Keratinocyte (primary cell): ENCODE results near the gene SPPL3.

Source experiments
- EZH2 ChIP-seq: IDR thresholded peaks from one replicate; pipeline ENCODE4 v1.6.1; 2012; ENCODE audit warnings: inconsistent platforms, mild to moderate bottlenecking, low read length, moderate library complexity
- TF ChIP-seq, protein P1 (sequence below), 3 experiments: IDR thresholded peaks in 1 of 3; conservative IDR thresholded peaks in 1 of 3; optimal IDR thresholded peaks in 1 of 3; 2 replicates in 2 of 3; 3 replicates in 1 of 3; pipeline versions ENCODE3 to v1.5.1; 2011; ENCODE audit warnings: low read length in 3 of 3, mild to moderate bottlenecking in 3 of 3, moderate library complexity in 2 of 3, control low read depth in 1 of 3, inconsistent platforms in 1 of 3; ENCODE audit not compliant: insufficient read depth in 2 of 3; ENCODE audit errors: extremely low read depth in 1 of 3

DNA sequence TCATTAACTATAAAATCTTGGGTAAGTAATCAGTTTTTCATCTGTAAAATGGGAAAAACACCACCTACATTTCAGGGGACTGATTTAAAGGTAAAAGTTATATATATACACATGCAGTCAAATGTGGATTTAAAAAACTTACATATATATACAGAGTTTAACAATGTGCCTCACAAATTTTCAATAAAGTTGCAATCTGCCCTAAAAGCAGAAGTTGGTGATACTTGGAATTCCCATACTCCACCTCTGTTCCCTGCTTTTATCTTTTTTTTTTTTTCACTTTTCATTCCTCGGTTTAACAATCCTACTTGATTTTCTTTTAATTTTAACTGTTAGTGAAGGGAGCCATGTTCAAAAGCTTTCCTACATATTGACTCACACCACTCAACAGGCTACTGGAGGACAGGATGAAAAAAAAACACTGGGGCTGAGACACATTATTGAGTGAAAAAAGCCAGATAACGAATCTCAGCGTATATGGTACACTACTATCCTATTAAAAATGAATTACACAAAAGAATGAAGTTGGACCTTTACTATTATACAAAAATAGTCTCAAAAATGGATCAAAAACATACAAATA is 24.3 kb downstream of the SPPL3 start:
- TF ChIP-seq, protein P1, sequence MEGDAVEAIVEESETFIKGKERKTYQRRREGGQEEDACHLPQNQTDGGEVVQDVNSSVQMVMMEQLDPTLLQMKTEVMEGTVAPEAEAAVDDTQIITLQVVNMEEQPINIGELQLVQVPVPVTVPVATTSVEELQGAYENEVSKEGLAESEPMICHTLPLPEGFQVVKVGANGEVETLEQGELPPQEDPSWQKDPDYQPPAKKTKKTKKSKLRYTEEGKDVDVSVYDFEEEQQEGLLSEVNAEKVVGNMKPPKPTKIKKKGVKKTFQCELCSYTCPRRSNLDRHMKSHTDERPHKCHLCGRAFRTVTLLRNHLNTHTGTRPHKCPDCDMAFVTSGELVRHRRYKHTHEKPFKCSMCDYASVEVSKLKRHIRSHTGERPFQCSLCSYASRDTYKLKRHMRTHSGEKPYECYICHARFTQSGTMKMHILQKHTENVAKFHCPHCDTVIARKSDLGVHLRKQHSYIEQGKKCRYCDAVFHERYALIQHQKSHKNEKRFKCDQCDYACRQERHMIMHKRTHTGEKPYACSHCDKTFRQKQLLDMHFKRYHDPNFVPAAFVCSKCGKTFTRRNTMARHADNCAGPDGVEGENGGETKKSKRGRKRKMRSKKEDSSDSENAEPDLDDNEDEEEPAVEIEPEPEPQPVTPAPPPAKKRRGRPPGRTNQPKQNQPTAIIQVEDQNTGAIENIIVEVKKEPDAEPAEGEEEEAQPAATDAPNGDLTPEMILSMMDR (optimal IDR thresholded peaks at IDR 0.05 in 1 of 3, IDR thresholded peaks at IDR 0.05 in 1 of 3, conservative IDR thresholded peaks at IDR 0.05 in 1 of 3; ENCODE audit: extremely low read depth in 1 of 3, insufficient read depth in 2 of 3, low read length in 3 of 3): no peak
- no peak for TF ChIP-seq EZH2
